Measurements from ENCODE around the gene DET1. TPM values are rescaled to one million over a fixed set of nuclear protein-coding genes. Genes with fewer than 3 reads are reported as not detected.
"Not testable (repeated sequence)": the region's sequence is repeated elsewhere in the genome, so short reads cannot be mapped to it uniquely, and the experiment has no call there.

DET1 gene
- total RNA-seq, 1 experiment from 2014 or later, result 5.2 TPM

DNA sequence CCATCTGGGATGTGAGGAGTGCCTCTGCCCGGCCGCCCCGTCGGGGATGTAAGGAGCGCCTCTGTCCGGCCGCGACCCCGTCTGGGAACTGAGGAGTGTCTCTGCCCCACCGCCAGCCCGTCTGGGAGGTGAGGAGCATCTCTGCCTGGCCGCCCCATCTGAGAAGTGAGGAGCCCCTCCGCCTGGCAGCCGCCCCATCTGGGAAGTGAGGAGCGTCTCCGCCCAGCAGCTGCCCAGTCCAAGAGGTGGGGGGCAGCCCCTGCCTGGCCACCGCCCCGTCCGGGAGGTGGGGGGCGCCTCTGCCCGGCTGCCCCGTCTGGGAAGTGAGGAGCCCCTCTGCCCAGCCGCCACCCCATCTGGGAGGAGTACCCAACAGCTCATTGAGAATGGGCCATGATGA is 22.4 kb downstream of the DET1 start:
- H3K36me3 ChIP-seq (ENCODE audit: control insufficient read depth, insufficient read depth, low read length); in situ Hi-C loops (cut with HindIII; ENCODE audit: low pct_unique_long_range_greater_than_20kb, low sequenced_read_pairs); H3K4me1 ChIP-seq (ENCODE audit: control insufficient read depth, insufficient read depth, low read length); POLR2A ChIA-PET; intact Hi-C loops (cut with micrococcal nuclease; ENCODE audit: unreplicated experiment); H3K9me3 ChIP-seq (ENCODE audit: control insufficient read depth, insufficient read depth, low read depth, low read length); ATAC-seq; BruUV-seq (replicated peaks); H3K27me3 ChIP-seq (ENCODE audit: control insufficient read depth, insufficient read depth, low read length); CTCF ChIA-PET; DNase-seq (ENCODE audit: low read depth, low spot score); H3K4me3 ChIP-seq (ENCODE audit: low read depth in 2 of 2, low read length in 2 of 2); H3K27ac ChIP-seq (ENCODE audit: low read length): not testable (repeated sequence)

DNA sequence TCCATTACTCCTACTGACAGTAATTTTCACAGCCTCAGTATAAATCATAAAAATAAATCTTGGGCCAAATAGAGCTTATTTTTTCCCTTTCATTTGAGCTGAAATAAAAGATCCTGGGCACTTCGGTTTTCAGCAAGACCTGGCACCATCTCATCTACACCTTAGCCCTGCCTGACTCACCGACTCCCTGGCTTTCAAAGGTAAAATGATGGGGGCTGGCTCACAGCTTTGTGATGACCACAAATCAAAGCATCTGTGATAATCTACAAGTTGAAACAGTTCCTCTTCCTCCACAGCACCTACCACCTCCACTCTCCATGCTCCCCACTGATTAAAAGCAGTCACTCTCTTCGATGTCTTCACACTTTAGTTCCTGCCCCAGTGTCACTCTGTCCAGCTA is 27.6 kb downstream of the DET1 start:
- no peak for ATAC-seq
- Histone ChIP-seq H3K4me3 (ENCODE audit: low read depth in 2 of 2, low read length in 2 of 2) (no peak overlapping the region), H3K9me3 (ENCODE audit: control insufficient read depth, insufficient read depth, low read depth, low read length) (no peaks in the 10 kb centered on the region), H3K36me3 (ENCODE audit: control insufficient read depth, insufficient read depth, low read length) (no peaks in the 10 kb centered on the region), H3K4me1 (ENCODE audit: control insufficient read depth, insufficient read depth, low read length) (no peaks in the 10 kb centered on the region), H3K27me3 (ENCODE audit: control insufficient read depth, insufficient read depth, low read length) (no peaks in the 10 kb centered on the region), H3K27ac (ENCODE audit: low read length) (no peak overlapping the region)
- ChIA-PET CTCF (no interaction called here), POLR2A (no interaction called here)
- no peak for DNase-seq (ENCODE audit: low read depth, low spot score)
- BruUV-seq (replicated peaks), result no TSS peak
- in situ Hi-C loops (cut with HindIII; ENCODE audit: low pct_unique_long_range_greater_than_20kb, low sequenced_read_pairs), result no loop called here
- intact Hi-C loops (cut with micrococcal nuclease; ENCODE audit: unreplicated experiment), result no loop called here
- no peak for TF ChIP-seq POLR2AphosphoS5 (IDR thresholded peaks at IDR 0.05; ENCODE audit: low read depth, low read length)
- TF ChIP-seq, protein P1, sequence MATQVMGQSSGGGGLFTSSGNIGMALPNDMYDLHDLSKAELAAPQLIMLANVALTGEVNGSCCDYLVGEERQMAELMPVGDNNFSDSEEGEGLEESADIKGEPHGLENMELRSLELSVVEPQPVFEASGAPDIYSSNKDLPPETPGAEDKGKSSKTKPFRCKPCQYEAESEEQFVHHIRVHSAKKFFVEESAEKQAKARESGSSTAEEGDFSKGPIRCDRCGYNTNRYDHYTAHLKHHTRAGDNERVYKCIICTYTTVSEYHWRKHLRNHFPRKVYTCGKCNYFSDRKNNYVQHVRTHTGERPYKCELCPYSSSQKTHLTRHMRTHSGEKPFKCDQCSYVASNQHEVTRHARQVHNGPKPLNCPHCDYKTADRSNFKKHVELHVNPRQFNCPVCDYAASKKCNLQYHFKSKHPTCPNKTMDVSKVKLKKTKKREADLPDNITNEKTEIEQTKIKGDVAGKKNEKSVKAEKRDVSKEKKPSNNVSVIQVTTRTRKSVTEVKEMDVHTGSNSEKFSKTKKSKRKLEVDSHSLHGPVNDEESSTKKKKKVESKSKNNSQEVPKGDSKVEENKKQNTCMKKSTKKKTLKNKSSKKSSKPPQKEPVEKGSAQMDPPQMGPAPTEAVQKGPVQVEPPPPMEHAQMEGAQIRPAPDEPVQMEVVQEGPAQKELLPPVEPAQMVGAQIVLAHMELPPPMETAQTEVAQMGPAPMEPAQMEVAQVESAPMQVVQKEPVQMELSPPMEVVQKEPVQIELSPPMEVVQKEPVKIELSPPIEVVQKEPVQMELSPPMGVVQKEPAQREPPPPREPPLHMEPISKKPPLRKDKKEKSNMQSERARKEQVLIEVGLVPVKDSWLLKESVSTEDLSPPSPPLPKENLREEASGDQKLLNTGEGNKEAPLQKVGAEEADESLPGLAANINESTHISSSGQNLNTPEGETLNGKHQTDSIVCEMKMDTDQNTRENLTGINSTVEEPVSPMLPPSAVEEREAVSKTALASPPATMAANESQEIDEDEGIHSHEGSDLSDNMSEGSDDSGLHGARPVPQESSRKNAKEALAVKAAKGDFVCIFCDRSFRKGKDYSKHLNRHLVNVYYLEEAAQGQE (IDR thresholded peaks at IDR 0.05; ENCODE audit: insufficient read depth in 1 of 2, low read depth in 2 of 2, low read length in 1 of 2), result no peak
- TF ChIP-seq TCF7L2 (IDR thresholded peaks at IDR 0.05; ENCODE audit: low read depth, low read length), result no peak
- no peak for TF ChIP-seq SIN3A (IDR thresholded peaks at IDR 0.05; ENCODE audit: borderline replicate concordance, insufficient read depth, low read depth, low read length)
- TF ChIP-seq, protein P2, sequence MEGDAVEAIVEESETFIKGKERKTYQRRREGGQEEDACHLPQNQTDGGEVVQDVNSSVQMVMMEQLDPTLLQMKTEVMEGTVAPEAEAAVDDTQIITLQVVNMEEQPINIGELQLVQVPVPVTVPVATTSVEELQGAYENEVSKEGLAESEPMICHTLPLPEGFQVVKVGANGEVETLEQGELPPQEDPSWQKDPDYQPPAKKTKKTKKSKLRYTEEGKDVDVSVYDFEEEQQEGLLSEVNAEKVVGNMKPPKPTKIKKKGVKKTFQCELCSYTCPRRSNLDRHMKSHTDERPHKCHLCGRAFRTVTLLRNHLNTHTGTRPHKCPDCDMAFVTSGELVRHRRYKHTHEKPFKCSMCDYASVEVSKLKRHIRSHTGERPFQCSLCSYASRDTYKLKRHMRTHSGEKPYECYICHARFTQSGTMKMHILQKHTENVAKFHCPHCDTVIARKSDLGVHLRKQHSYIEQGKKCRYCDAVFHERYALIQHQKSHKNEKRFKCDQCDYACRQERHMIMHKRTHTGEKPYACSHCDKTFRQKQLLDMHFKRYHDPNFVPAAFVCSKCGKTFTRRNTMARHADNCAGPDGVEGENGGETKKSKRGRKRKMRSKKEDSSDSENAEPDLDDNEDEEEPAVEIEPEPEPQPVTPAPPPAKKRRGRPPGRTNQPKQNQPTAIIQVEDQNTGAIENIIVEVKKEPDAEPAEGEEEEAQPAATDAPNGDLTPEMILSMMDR (IDR thresholded peaks at IDR 0.05), result no peak

DNA sequence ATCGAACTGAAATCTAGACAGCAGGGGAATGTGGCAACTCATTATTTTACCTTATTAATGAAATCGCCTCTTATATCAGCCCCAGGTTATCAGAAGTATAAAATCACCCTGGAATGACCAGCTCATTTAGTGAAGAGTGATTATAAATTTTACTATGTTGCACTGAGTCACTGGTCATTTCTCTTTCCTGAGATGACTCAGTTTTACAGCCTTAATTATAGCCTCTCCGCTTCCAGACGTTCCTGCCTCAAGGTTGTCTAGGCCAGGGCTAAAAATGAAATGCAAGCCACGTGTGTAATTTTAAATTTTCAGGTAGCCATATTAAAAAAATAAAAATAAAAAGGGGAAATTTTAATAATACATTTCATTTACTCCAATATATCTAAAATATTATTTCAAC is 33.3 kb downstream of the DET1 start:
- Histone ChIP-seq H3K4me3 (ENCODE audit: low read depth in 2 of 2, low read length in 2 of 2) (no peak overlapping the region), H3K9me3 (ENCODE audit: control insufficient read depth, insufficient read depth, low read depth, low read length) (no peaks in the 10 kb centered on the region), H3K27ac (ENCODE audit: low read length) (no peak overlapping the region), H3K36me3 (ENCODE audit: control insufficient read depth, insufficient read depth, low read length) (no peaks in the 10 kb centered on the region), H3K4me1 (ENCODE audit: control insufficient read depth, insufficient read depth, low read length) (no peaks in the 10 kb centered on the region), H3K27me3 (ENCODE audit: control insufficient read depth, insufficient read depth, low read length) (no peaks in the 10 kb centered on the region)
- in situ Hi-C loops (cut with HindIII; ENCODE audit: low pct_unique_long_range_greater_than_20kb, low sequenced_read_pairs) (no loop called here), intact Hi-C loops (cut with micrococcal nuclease; ENCODE audit: unreplicated experiment) (no loop called here)
- POLR2A ChIA-PET, result no interaction called here
- TF ChIP-seq, protein P2 (IDR thresholded peaks at IDR 0.05), result no peak
- no peak for TF ChIP-seq POLR2AphosphoS5 (IDR thresholded peaks at IDR 0.05; ENCODE audit: low read depth, low read length)
- no peak for TF ChIP-seq SIN3A (IDR thresholded peaks at IDR 0.05; ENCODE audit: borderline replicate concordance, insufficient read depth, low read depth, low read length)
- TF ChIP-seq, protein P1 (IDR thresholded peaks at IDR 0.05; ENCODE audit: insufficient read depth in 1 of 2, low read depth in 2 of 2, low read length in 1 of 2), result no peak
- no peak for TF ChIP-seq TCF7L2 (IDR thresholded peaks at IDR 0.05; ENCODE audit: low read depth, low read length)
- DNase-seq (ENCODE audit: low read depth, low spot score), result no peak
- BruUV-seq (replicated peaks), result no TSS peak
- ATAC-seq, result no peak
- CTCF ChIA-PET, result no interaction called here
